IMR-90 (cell line): ENCODE data around the gene TMC8. TPM values are rescaled to one million over a fixed set of nuclear protein-coding genes. Genes with fewer than 3 reads are reported as not detected.

Experiments
- ATAC-seq: fragments of 200-7000 bp; cut with Tn5 transposase; 2 replicates; pipeline ENCODE4 v1.9.1; 2020; ENCODE audit warnings: low read depth, mild to moderate bottlenecking, moderate library complexity
- BruUV-seq: library from RNA; stranded (reverse); fragments of 400-500 nt; replicated peaks from 2 replicates; lab custom pipeline; 2021; lab: Mats Ljungman, UMichigan
- CTCF ChIA-PET: fragments of 300-600 bp; formaldehyde crosslinking; extraction: SDS; loops from one replicate; lab custom pipeline; 2021; ENCODE audit warnings: antibody characterized with exemption; lab: Yijun Ruan, JAX
- POLR2A ChIA-PET: fragments of 300-600 bp; sonication (Branson Sonifier 250); formaldehyde crosslinking; loops from one replicate; lab custom pipeline; 2022; ENCODE audit warnings: antibody characterized with exemption; ENCODE audit not compliant: unreplicated experiment; lab: Charles Lee
- DNase-seq: peaks from one replicate; pipeline ENCODE4 v3.0.0; 2013
- H2AFZ ChIP-seq: replicated peaks from 2 replicates; pipeline ENCODE3; 2013; ENCODE audit warnings: low read length, mild to moderate bottlenecking; ENCODE audit not compliant: poor library complexity
- H2AK5ac ChIP-seq: 2 replicates; pipeline ENCODE4 v1.6.1; 2013; ENCODE audit warnings: low read depth, low read length, inconsistent platforms
- H2AK9ac ChIP-seq: replicated peaks from 2 replicates; pipeline ENCODE3; 2013; ENCODE audit warnings: mild to moderate bottlenecking, low read depth, low read length, moderate library complexity; ENCODE audit not compliant: poor library complexity
- H2BK120ac ChIP-seq: 2 replicates; pipeline ENCODE4 v1.6.1; 2013; ENCODE audit warnings: low read depth, low read length, inconsistent platforms
- H2BK15ac ChIP-seq: 3 replicates; pipeline ENCODE4 v1.6.1; 2013; ENCODE audit warnings: low read depth, low read length, inconsistent platforms
- H2BK20ac ChIP-seq: 2 replicates; pipeline ENCODE4 v1.6.1; 2013; ENCODE audit warnings: low read depth, mild to moderate bottlenecking, inconsistent platforms, low read length, moderate library complexity
- H2BK5ac ChIP-seq: 2 replicates; pipeline ENCODE4 v1.6.1; 2013; ENCODE audit warnings: mild to moderate bottlenecking, low read depth, low read length, inconsistent platforms; ENCODE audit not compliant: poor library complexity, severe bottlenecking
- H3K14ac ChIP-seq: replicated peaks from 2 replicates; pipeline ENCODE4 v1.6.1; 2013; ENCODE audit warnings: low read depth, low read length, inconsistent platforms
- H3K18ac ChIP-seq: 2 replicates; pipeline ENCODE4 v1.6.1; 2013; ENCODE audit warnings: low read depth, low read length, control low read depth
- H3K23ac ChIP-seq: 2 replicates; pipeline ENCODE4 v1.6.1; 2013; ENCODE audit warnings: low read depth, low read length, inconsistent platforms
- H3K27ac ChIP-seq: 2 replicates; pipeline ENCODE4 v1.5.1; 2013; ENCODE audit warnings: mild to moderate bottlenecking, control low read depth, low read length; ENCODE audit not compliant: insufficient read depth
- H3K27me3 ChIP-seq: 2 replicates; pipeline ENCODE4 v1.6.1; 2013; ENCODE audit warnings: low read length; ENCODE audit not compliant: control insufficient read depth, insufficient read depth
- H3K36me3 ChIP-seq: 2 replicates; pipeline ENCODE4 v1.6.1; 2013; ENCODE audit warnings: low read length, mixed read lengths; ENCODE audit not compliant: control insufficient read depth, insufficient read depth
- H3K4ac ChIP-seq: 2 replicates; pipeline ENCODE4 v1.6.1; 2013; ENCODE audit warnings: low read depth, low read length, inconsistent platforms
- H3K4me1 ChIP-seq: 2 replicates; pipeline ENCODE4 v1.6.1; 2013; ENCODE audit warnings: low read length, mixed read lengths; ENCODE audit not compliant: control insufficient read depth, insufficient read depth
- H3K4me2 ChIP-seq: 2 replicates; pipeline ENCODE4 v1.6.1; 2013; ENCODE audit warnings: low read depth, mild to moderate bottlenecking, control low read depth, low read length, moderate library complexity
- H3K4me3 ChIP-seq: 2 replicates; pipeline ENCODE4 v1.5.1; 2013; ENCODE audit warnings: low read depth, mild to moderate bottlenecking, control low read depth, low read length, moderate library complexity; ENCODE audit not compliant: insufficient read depth
- H3K56ac ChIP-seq: 2 replicates; pipeline ENCODE4 v1.6.1; 2013; ENCODE audit warnings: low read length, inconsistent platforms; ENCODE audit not compliant: insufficient read depth; ENCODE audit errors: extremely low read depth
- H3K79me1 ChIP-seq, 2 experiments: 2 replicates each; pipeline ENCODE4 v1.6.1; 2013; ENCODE audit warnings: low read length in 2 of 2, inconsistent platforms in 1 of 2, low read depth in 1 of 2
- H3K9ac ChIP-seq: 2 replicates; pipeline ENCODE4 v1.6.1; 2013; ENCODE audit warnings: low read depth, low read length, control low read depth
- H3K9me1 ChIP-seq: 2 replicates; pipeline ENCODE4 v1.6.1; 2013; ENCODE audit warnings: low read length, inconsistent platforms; ENCODE audit not compliant: insufficient read depth
- H3K9me3 ChIP-seq: 2 replicates; pipeline ENCODE4 v1.6.1; 2013; ENCODE audit warnings: low read length; ENCODE audit not compliant: control insufficient read depth, insufficient read depth
- H4K20me1 ChIP-seq: 2 replicates; pipeline ENCODE4 v1.6.1; 2013; ENCODE audit warnings: low read length, inconsistent platforms; ENCODE audit not compliant: insufficient read depth
- H4K5ac ChIP-seq: 2 replicates; pipeline ENCODE4 v1.6.1; 2013; ENCODE audit warnings: mild to moderate bottlenecking, low read depth, low read length, control low read depth
- H4K8ac ChIP-seq, 2 experiments: 2 replicates each; pipeline ENCODE4 v1.6.1; 2013; ENCODE audit warnings: low read depth in 2 of 2, low read length in 2 of 2, control low read depth in 1 of 2, inconsistent platforms in 1 of 2
- H4K91ac ChIP-seq: 2 replicates; pipeline ENCODE4 v1.6.1; 2013; ENCODE audit warnings: low read depth, low read length, inconsistent platforms; ENCODE audit not compliant: insufficient read depth
- CTCF ChIP-seq: conservative IDR thresholded peaks from 2 replicates; pipeline ENCODE4 v1.5.1; 2012; ENCODE audit warnings: mild to moderate bottlenecking, low read depth, low read length, improper control_type of control experiment
- POLR2A ChIP-seq: IDR thresholded peaks from 2 replicates; pipeline ENCODE4 v1.6.1; 2012; ENCODE audit warnings: mild to moderate bottlenecking, low read depth, low read length
- RFX5 ChIP-seq: IDR thresholded peaks from 2 replicates; pipeline ENCODE4 v1.8.0; 2012; ENCODE audit warnings: low read depth, mild to moderate bottlenecking, low read length, moderate library complexity
- SMC3 ChIP-seq: fragments of 150-350 bp; IDR thresholded peaks from 2 replicates; pipeline ENCODE4 v1.6.1; 2016; ENCODE audit warnings: low read depth, mild to moderate bottlenecking, antibody characterized with exemption, low read length, moderate library complexity
- WGBS, 2 experiments: methylation state at CpG; one replicate each; pipeline versions ENCODE4 v1.1.5 to v1.1.7; 2013; ENCODE audit warnings: missing lambda C conversion rate in 2 of 2; ENCODE audit not compliant: insufficient read length in 1 of 2; ENCODE audit errors: extremely low coverage in 2 of 2; 5-methylcytosine and 5-hydroxymethylcytosine counted together
- dilution Hi-C: fragments of 300-500 bp; cut with HindIII; formaldehyde crosslinking; loops from one replicate; pipeline ENCODE4 v1.14.3; 2018; ENCODE audit warnings: low sequenced_read_pairs; ENCODE audit not compliant: unreplicated experiment
- in situ Hi-C: fragments of 300-500 bp; cut with MboI; formaldehyde crosslinking; loops from 3 replicates; pipeline ENCODE4 v1.14.3; 2019; ENCODE audit warnings: low sequenced_read_pairs, inconsistent platforms, mixed read lengths
- intact Hi-C: fragments of 100-400 bp; cut with micrococcal nuclease; formaldehyde crosslinking; loops from 2 replicates; pipeline ENCODE4 v1.10.0; 2022
- polyA plus RNA-seq, 3 experiments: library from polyadenylated mRNA; depleted of rRNA; stranded (reverse); fragments of >200 nt; gene quantifications; 2 replicates each; pipeline ENCODE4 v1.2.3, GENCODE V29; 2012; ENCODE audit warnings: low replicate concordance in 1 of 3
- total RNA-seq: library from RNA; depleted of rRNA; stranded (reverse); fragments of >200 nt; gene quantifications from 2 replicates; pipeline ENCODE4 v1.2.3, GENCODE V29; 2012

The TMC8 gene
- total and polyA plus RNA-seq, 2 of the 4 experiments (the other 2 are of a cell fraction) = not detected

GRCh38 chr17:78163881-78164747 is 33.5 kb downstream of the TMC8 start:
- Histone ChIP-seq H2BK5ac (no peak overlapping the region), H2AK9ac (peak overlapping the region; percentile 16), H3K36me3 (no peaks in the 10 kb centered on the region), H3K27me3 (no peaks in the 10 kb centered on the region), H4K20me1 (no peaks in the 10 kb centered on the region; the same call in 1 of the 2 replicates), H3K79me1 (peaks cover 0 to 6% of the 10 kb centered on the region in 2 experiments; a peak in 2 of 4 replicates), H3K4me2 (no peak overlapping the region), H2AK5ac (no peak overlapping the region), H2BK15ac (no peak overlapping the region), H2AFZ (peak overlapping the region; percentile 11), H3K27ac (no peak overlapping the region), H2BK120ac (no peak overlapping the region), H3K4me3 (no peak overlapping the region), H3K4ac (no peak overlapping the region), H4K91ac (no peak overlapping the region), H3K56ac (no peak overlapping the region), H3K9me3 (no peaks in the 10 kb centered on the region), H3K4me1 (peaks cover 2% of the 10 kb centered on the region; the same call in 1 of the 2 replicates), H4K8ac (no peak overlapping the region), H3K9ac (no peak overlapping the region), H3K9me1 (peaks cover 3% of the 10 kb centered on the region; the same call in 1 of the 2 replicates), H2BK20ac (no peak overlapping the region), H3K18ac (no peak overlapping the region), H3K14ac (no peak overlapping the region), H3K23ac (no peak overlapping the region), H4K5ac (no peak overlapping the region)
- POLR2A ChIA-PET = no interaction called here
- no peak for TF ChIP-seq CTCF
- no peak for TF ChIP-seq RFX5
- no peak for TF ChIP-seq POLR2A
- TF ChIP-seq SMC3 = no peak
- in situ Hi-C loops = no loop called here
- intact Hi-C loops = no loop called here
- no peak for ATAC-seq
- 81% methylated on average over 9 of the region's 22 CpGs; no CpG with 5 or more reads in 1 of the 2 experiments for WGBS, 2 experiments
- dilution Hi-C loops = no loop called here
- no TSS peak for BruUV-seq
- DNase-seq = no peak
- CTCF ChIA-PET = no interaction called here
